CD4-positive, CD25-positive, alpha-beta regulatory T cell (primary cell): ENCODE data around the gene FARP1. TPM values are rescaled to one million over a fixed set of nuclear protein-coding genes. Genes with fewer than 3 reads are reported as not detected.
"Not testable (repeated sequence)": the region's sequence is repeated elsewhere in the genome, so short reads cannot be mapped to it uniquely, and the experiment has no call there.

ENCODE experiments used
- ATAC-seq, 2 donors: fragments of 150-1000 bp; cut with Tn5 transposase; one replicate each; pipeline ENCODE4 v1.10.0; 2021; ENCODE audit warnings: low read depth in 2 of 2, moderate number of reproducible peaks in 2 of 2, moderate library complexity in 1 of 2
- DNase-seq, 3 donors: peaks; one replicate each; pipeline versions ENCODE4 v3.0.0 to v3.0.0-alpha.2; 2012 to 2022; ENCODE audit warnings: mixed read lengths in 1 of 3
- H3K27ac ChIP-seq: one replicate; pipeline ENCODE4 v1.7.0; 2013; ENCODE audit warnings: mild to moderate bottlenecking, low read length; ENCODE audit not compliant: insufficient read depth, poor library complexity, severe bottlenecking
- H3K27me3 ChIP-seq: one replicate; pipeline ENCODE4 v1.7.0; 2013; ENCODE audit warnings: low read length; ENCODE audit not compliant: control insufficient read depth, insufficient read depth
- H3K36me3 ChIP-seq: one replicate; pipeline ENCODE4 v1.7.0; 2013; ENCODE audit warnings: mild to moderate bottlenecking, low read length, moderate library complexity; ENCODE audit not compliant: control insufficient read depth, insufficient read depth
- H3K4me1 ChIP-seq: 2 replicates; pipeline ENCODE4 v1.7.0; 2013; ENCODE audit warnings: mild to moderate bottlenecking, low read length; ENCODE audit not compliant: insufficient read depth, control insufficient read depth, poor library complexity, severe bottlenecking
- H3K4me3 ChIP-seq: one replicate; pipeline ENCODE4 v1.7.0; 2013; ENCODE audit warnings: low read depth, mild to moderate bottlenecking, low read length, moderate library complexity
- H3K9me3 ChIP-seq, 2 experiments: 1 replicate in 1 of 2; 2 replicates in 1 of 2; pipeline ENCODE4 v1.7.0; 2013; ENCODE audit warnings: low read length in 2 of 2, mild to moderate bottlenecking in 1 of 2, moderate library complexity in 1 of 2; ENCODE audit not compliant: control insufficient read depth in 2 of 2
- H3K27ac Mint-ChIP-seq, 3 donors: one replicate each; pipeline ENCODE4 v1.8.0; 2020 to 2022; ENCODE audit warnings: mild to moderate bottlenecking in 3 of 3, mixed read lengths in 3 of 3, moderate library complexity in 2 of 3
- H3K27me3 Mint-ChIP-seq: one replicate; pipeline ENCODE4 v1.8.0; 2022; ENCODE audit warnings: mild to moderate bottlenecking, mixed read lengths
- H3K36me3 Mint-ChIP-seq: one replicate; pipeline ENCODE4 v1.8.0; 2020; ENCODE audit warnings: mixed read lengths
- H3K4me1 Mint-ChIP-seq, 4 donors: one replicate each; pipeline ENCODE4 v1.8.0; 2020 to 2022; ENCODE audit warnings: mixed read lengths in 4 of 4, mild to moderate bottlenecking in 1 of 4
- H3K4me3 Mint-ChIP-seq, 4 donors: one replicate each; pipeline ENCODE4 v1.8.0; 2020 to 2022; ENCODE audit warnings: mild to moderate bottlenecking in 4 of 4, mixed read lengths in 4 of 4, moderate library complexity in 3 of 4
- H3K9me3 Mint-ChIP-seq, 7 donors: one replicate each; pipeline ENCODE4 v1.8.0; 2020 to 2022; ENCODE audit warnings: mixed read lengths in 7 of 7, mild to moderate bottlenecking in 3 of 7, moderate library complexity in 2 of 7
- polyA plus RNA-seq, 4 donors: library from polyadenylated mRNA; unstranded; fragments of 300-500 nt; fragmentation: Illumina TruSeq; gene quantifications; one replicate each; pipeline ENCODE4 v1.2.3, GENCODE V29; 2021
- total RNA-seq: library from RNA; stranded (reverse); gene quantifications from one replicate; pipeline ENCODE4 v1.2.3, GENCODE V29; 2022

Gene FARP1
- total and polyA plus RNA-seq, 5 donors from 2014 or later, result 0.25 to 0.79 (median 0.46) TPM

- no peak overlapping the region for H3K4me3 ChIP-seq
- Mint-ChIP-seq H3K9me3 (peaks cover 0 to 4% (median 0%) of the 10 kb centered on the region in 7 donors), H3K27ac (no peak overlapping the region), H3K4me3 (no peak overlapping the region), H3K27me3 (peaks cover 6% of the 10 kb centered on the region), H3K4me1 (no peaks in the 10 kb centered on the region), H3K36me3 (no peaks in the 10 kb centered on the region)
- H3K27ac ChIP-seq, result no peak overlapping the region
- no peaks in the 10 kb centered on the region for H3K27me3 ChIP-seq
- no peak for DNase-seq
- H3K4me1 ChIP-seq, result no peaks in the 10 kb centered on the region
- no peaks in the 10 kb centered on the region for H3K9me3 ChIP-seq
- no peak for ATAC-seq
- H3K36me3 ChIP-seq, result no peaks in the 10 kb centered on the region
Measured at GRCh38 chr13:98270819-98271218, 127.9 kb downstream of the FARP1 start.

GRCh38 chr13:98271646-98272045 lies 128.8 kb downstream of the FARP1 start:
- H3K9me3 ChIP-seq, H3K4me1 Mint-ChIP-seq, H3K27me3 ChIP-seq, ATAC-seq, H3K4me1 ChIP-seq, H3K27me3 Mint-ChIP-seq, H3K36me3 Mint-ChIP-seq, H3K27ac ChIP-seq, H3K27ac Mint-ChIP-seq, H3K4me3 Mint-ChIP-seq, H3K9me3 Mint-ChIP-seq, H3K36me3 ChIP-seq, DNase-seq, H3K4me3 ChIP-seq: not testable (repeated sequence)

- H3K4me1 Mint-ChIP-seq, result no peaks in the 10 kb centered on the region
- H3K27me3 ChIP-seq, result no peaks in the 10 kb centered on the region
- no peak overlapping the region for H3K4me3 ChIP-seq
- H3K9me3 ChIP-seq, result no peaks in the 10 kb centered on the region
- H3K4me1 ChIP-seq, result no peaks in the 10 kb centered on the region
- no peak overlapping the region for H3K27ac ChIP-seq
- H3K27ac Mint-ChIP-seq, result no peak overlapping the region
- no peak for DNase-seq
- no peak overlapping the region for H3K4me3 Mint-ChIP-seq
- H3K36me3 Mint-ChIP-seq, result no peaks in the 10 kb centered on the region
- H3K36me3 ChIP-seq, result no peaks in the 10 kb centered on the region
- H3K9me3 Mint-ChIP-seq, result peaks cover 0 to 4% (median 0%) of the 10 kb centered on the region in 7 donors
- ATAC-seq, result no peak
- H3K27me3 Mint-ChIP-seq, result peaks cover 6% of the 10 kb centered on the region
Measured at GRCh38 chr13:98272549-98272948, 129.7 kb downstream of the FARP1 start.

GRCh38 chr13:98273067-98273823 lies 130.4 kb downstream of the FARP1 start:
- Mint-ChIP-seq H3K4me1 (no peaks in the 10 kb centered on the region), H3K27ac (no peak overlapping the region), H3K27me3 (peaks cover 6% of the 10 kb centered on the region)

GRCh38 chr13:98273824-98274742 lies 131.2 kb downstream of the FARP1 start:
- no peaks in the 10 kb centered on the region for H3K4me1 Mint-ChIP-seq
- no peak for DNase-seq
- no peak overlapping the region for H3K4me3 Mint-ChIP-seq

More at GRCh38 chr13:98273067-98273823, 130.4 kb downstream of the FARP1 start:
- Histone ChIP-seq H3K27me3 (no peaks in the 10 kb centered on the region), H3K4me1 (no peaks in the 10 kb centered on the region), H3K36me3 (no peaks in the 10 kb centered on the region), H3K4me3 (no peak overlapping the region), H3K9me3 (no peaks in the 10 kb centered on the region), H3K27ac (no peak overlapping the region)
- ATAC-seq, result no peak
- no peak for DNase-seq
- Mint-ChIP-seq H3K9me3 (peaks cover 0 to 4% (median 0%) of the 10 kb centered on the region in 7 donors), H3K4me3 (no peak overlapping the region), H3K36me3 (no peaks in the 10 kb centered on the region)

GRCh38 chr13:98274921-98275487 lies 132.1 kb downstream of the FARP1 start:
- Histone ChIP-seq H3K9me3 (no peaks in the 10 kb centered on the region), H3K36me3 (no peaks in the 10 kb centered on the region), H3K27ac (no peak overlapping the region), H3K27me3 (no peaks in the 10 kb centered on the region), H3K4me3 (no peak overlapping the region), H3K4me1 (no peaks in the 10 kb centered on the region)
- H3K9me3 Mint-ChIP-seq, result peaks cover 0 to 4% (median 0%) of the 10 kb centered on the region in 7 donors
- DNase-seq, result no peak
- H3K27ac Mint-ChIP-seq, result no peak overlapping the region
- ATAC-seq, result no peak
- no peaks in the 10 kb centered on the region for H3K4me1 Mint-ChIP-seq
- no peak overlapping the region for H3K4me3 Mint-ChIP-seq
- H3K36me3 Mint-ChIP-seq, result no peaks in the 10 kb centered on the region
- peaks cover 4% of the 10 kb centered on the region for H3K27me3 Mint-ChIP-seq

More at GRCh38 chr13:98273824-98274742, 131.2 kb downstream of the FARP1 start:
- no peaks in the 10 kb centered on the region for H3K4me1 ChIP-seq
- H3K4me3 ChIP-seq, result no peak overlapping the region
- H3K27me3 ChIP-seq, result no peaks in the 10 kb centered on the region
- H3K9me3 ChIP-seq, result no peaks in the 10 kb centered on the region
- Mint-ChIP-seq H3K27ac (no peak overlapping the region), H3K27me3 (peaks cover 6% of the 10 kb centered on the region), H3K36me3 (no peaks in the 10 kb centered on the region), H3K9me3 (peaks cover 0 to 4% (median 0%) of the 10 kb centered on the region in 7 donors)
- ATAC-seq, result no peak
- H3K36me3 ChIP-seq, result no peaks in the 10 kb centered on the region
- H3K27ac ChIP-seq, result no peak overlapping the region

- no peak overlapping the region for H3K27ac Mint-ChIP-seq
- H3K4me3 Mint-ChIP-seq, result no peak overlapping the region
Measured at GRCh38 chr13:98275681-98276171, 132.8 kb downstream of the FARP1 start.

More at GRCh38 chr13:98275681-98276171, 132.8 kb downstream of the FARP1 start:
- DNase-seq, result no peak
- peaks cover 0 to 2% (median 0%) of the 10 kb centered on the region in 4 donors for H3K4me1 Mint-ChIP-seq
- H3K4me3 ChIP-seq, result no peak overlapping the region
- H3K4me1 ChIP-seq, result no peaks in the 10 kb centered on the region
- H3K27me3 Mint-ChIP-seq, result peaks cover 10% of the 10 kb centered on the region
- no peak overlapping the region for H3K27ac ChIP-seq
- H3K9me3 Mint-ChIP-seq, result peaks cover 0 to 7% (median 0%) of the 10 kb centered on the region in 7 donors
- no peak for ATAC-seq
- H3K36me3 ChIP-seq, result no peaks in the 10 kb centered on the region
- no peaks in the 10 kb centered on the region for H3K27me3 ChIP-seq
- no peaks in the 10 kb centered on the region for H3K36me3 Mint-ChIP-seq
- H3K9me3 ChIP-seq, result no peaks in the 10 kb centered on the region
